Stimulated activated CD4-positive, alpha-beta T cell treated with anti-CD3 and anti-CD28 coated beads, Interleukin-1b, Interleukin-23, amount 100 ng/mL, for 1 hour (primary cell): ENCODE results near the gene TEDC2.

Source experiments
- DNase-seq, 2 donors: peaks; one replicate each; pipeline ENCODE4 v3.0.0-alpha.2; 2020; ENCODE audit warnings: low read depth in 2 of 2

Gene TEDC2

GRCh38 chr16:2513405-2514332, 53.8 kb downstream of the TEDC2 start, which contains the start of gene ATP6V0C:
ATP6V0C (plus strand) TSS chr16:2513952; CDS start chr16:2514104, 152 bp downstream.
- peak; percentile 85 to 87 for DNase-seq
